ENCODE results near the gene LAMB1. TPM values are rescaled to one million over a fixed set of nuclear protein-coding genes. Genes with fewer than 3 reads are reported as not detected.

Gene LAMB1
- total and polyA plus RNA-seq, 2 experiments from 2014 or later: 284 to 323 TPM

DNA sequence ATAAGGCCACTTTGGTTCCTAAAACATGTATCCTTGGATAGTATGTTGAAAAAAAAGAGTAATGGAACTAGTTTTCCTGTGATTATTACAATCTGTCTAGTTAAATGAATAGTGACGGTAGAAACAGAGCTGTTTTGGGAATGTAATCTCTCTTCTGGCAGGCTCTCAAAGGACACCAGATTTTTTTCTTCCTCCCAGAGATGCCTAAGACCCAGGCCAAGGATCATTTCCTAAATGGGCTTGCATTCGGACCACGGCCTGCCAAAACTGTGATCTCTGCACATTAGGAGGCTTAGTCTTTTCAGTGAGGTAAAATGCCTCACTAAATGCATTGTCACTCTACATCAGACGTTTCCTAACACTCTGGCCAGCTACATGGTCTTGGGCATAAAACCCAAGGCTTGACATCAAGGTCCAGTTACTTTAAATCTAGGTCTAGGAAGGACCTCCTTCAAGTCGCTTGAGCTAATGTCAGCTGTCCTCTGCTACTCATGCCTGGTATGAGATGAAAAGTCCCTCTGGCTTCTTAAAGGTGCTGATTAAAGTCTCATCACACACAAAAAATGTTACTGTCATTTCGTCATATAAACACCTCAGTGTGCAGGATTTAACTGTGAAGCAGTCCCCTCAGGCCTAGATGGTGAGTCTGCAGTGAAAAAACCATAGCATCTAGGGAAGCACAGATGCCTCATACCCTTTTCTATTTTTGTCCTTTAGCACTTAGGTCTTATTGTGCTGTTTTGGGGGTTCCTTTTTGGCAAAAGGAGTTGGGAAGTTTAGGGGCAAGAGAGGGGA is 64.3 kb downstream of the LAMB1 start:
- 59% methylated on average over 6 of the region's 6 CpGs for WGBS (ENCODE audit: low lambda C conversion rate, missing lambda C conversion rate)
- no peaks in the 10 kb centered on the region for H3K36me3 ChIP-seq (replicated peaks; ENCODE audit: insufficient read depth, low read depth)
- DNase-seq (ENCODE audit: low spot score): no peak
- peak overlapping the region; percentile 72 for H3K27ac ChIP-seq
- peaks cover 27% of the 10 kb centered on the region for H3K4me1 ChIP-seq (ENCODE audit: insufficient read depth)
- H3K4me3 ChIP-seq: no peak overlapping the region
- H3K9me3 ChIP-seq (ENCODE audit: low read depth): no peaks in the 10 kb centered on the region
- H3K79me2 ChIP-seq: peaks cover 7% of the 10 kb centered on the region
- H3K9me2 ChIP-seq (replicated peaks; ENCODE audit: insufficient read depth): no peaks in the 10 kb centered on the region
- H2AFZ ChIP-seq: no peak overlapping the region
- peak overlapping the region; percentile 11 for H3K4me2 ChIP-seq
- no peaks in the 10 kb centered on the region for H3K27me3 ChIP-seq
- TF ChIP-seq, protein P1, sequence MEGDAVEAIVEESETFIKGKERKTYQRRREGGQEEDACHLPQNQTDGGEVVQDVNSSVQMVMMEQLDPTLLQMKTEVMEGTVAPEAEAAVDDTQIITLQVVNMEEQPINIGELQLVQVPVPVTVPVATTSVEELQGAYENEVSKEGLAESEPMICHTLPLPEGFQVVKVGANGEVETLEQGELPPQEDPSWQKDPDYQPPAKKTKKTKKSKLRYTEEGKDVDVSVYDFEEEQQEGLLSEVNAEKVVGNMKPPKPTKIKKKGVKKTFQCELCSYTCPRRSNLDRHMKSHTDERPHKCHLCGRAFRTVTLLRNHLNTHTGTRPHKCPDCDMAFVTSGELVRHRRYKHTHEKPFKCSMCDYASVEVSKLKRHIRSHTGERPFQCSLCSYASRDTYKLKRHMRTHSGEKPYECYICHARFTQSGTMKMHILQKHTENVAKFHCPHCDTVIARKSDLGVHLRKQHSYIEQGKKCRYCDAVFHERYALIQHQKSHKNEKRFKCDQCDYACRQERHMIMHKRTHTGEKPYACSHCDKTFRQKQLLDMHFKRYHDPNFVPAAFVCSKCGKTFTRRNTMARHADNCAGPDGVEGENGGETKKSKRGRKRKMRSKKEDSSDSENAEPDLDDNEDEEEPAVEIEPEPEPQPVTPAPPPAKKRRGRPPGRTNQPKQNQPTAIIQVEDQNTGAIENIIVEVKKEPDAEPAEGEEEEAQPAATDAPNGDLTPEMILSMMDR (IDR thresholded peaks at IDR 0.05; ENCODE audit: poor library complexity): no peak
- no peak for TF ChIP-seq EZH2 (IDR thresholded peaks at IDR 0.05; ENCODE audit: borderline replicate concordance)
- no peak for TF ChIP-seq EZH2phosphoT487 (IDR thresholded peaks at IDR 0.05; ENCODE audit: low read depth, severe bottlenecking, unreplicated experiment)
- no peaks in the 10 kb centered on the region for H4K20me1 ChIP-seq (ENCODE audit: insufficient read depth, poor library complexity, severe bottlenecking)

DNA sequence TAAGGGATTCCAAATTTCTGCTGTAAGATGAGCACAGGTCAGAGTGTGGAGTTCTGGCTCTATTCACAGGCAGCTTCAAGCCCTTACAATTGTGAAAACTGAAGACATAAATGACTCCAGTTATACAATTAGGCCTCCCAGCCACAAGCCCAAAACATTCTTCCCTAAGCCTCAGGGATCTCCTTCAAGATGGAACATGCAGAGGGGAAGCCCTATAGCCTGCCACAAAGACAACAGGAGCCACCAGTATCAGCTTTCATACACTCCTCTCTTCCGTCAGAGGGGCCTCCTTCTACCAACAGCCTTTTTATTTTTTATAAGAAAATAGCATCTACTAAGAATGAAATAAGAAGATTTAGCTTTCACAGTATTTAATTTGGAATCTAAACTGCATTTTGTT is 65.4 kb downstream of the LAMB1 start:
- Histone ChIP-seq H3K4me1 (ENCODE audit: insufficient read depth) (peaks cover 33% of the 10 kb centered on the region), H3K4me2 (no peak overlapping the region), H3K79me2 (peaks cover 7% of the 10 kb centered on the region), H3K9me2 (replicated peaks; ENCODE audit: insufficient read depth) (no peaks in the 10 kb centered on the region), H3K36me3 (replicated peaks; ENCODE audit: insufficient read depth, low read depth) (no peaks in the 10 kb centered on the region), H4K20me1 (ENCODE audit: insufficient read depth, poor library complexity, severe bottlenecking) (no peaks in the 10 kb centered on the region), H3K27me3 (no peaks in the 10 kb centered on the region), H2AFZ (no peak overlapping the region), H3K27ac (peak overlapping the region; percentile 72), H3K4me3 (no peak overlapping the region), H3K9me3 (ENCODE audit: low read depth) (no peaks in the 10 kb centered on the region)
- DNase-seq (ENCODE audit: low spot score): peak; percentile 33
- 29% methylated on average over 1 of the region's 1 CpG for WGBS (ENCODE audit: low lambda C conversion rate, missing lambda C conversion rate)
- TF ChIP-seq EZH2 (IDR thresholded peaks at IDR 0.05; ENCODE audit: borderline replicate concordance) (no peak), EZH2phosphoT487 (IDR thresholded peaks at IDR 0.05; ENCODE audit: low read depth, severe bottlenecking, unreplicated experiment) (no peak)
- TF ChIP-seq, protein P1 (IDR thresholded peaks at IDR 0.05; ENCODE audit: poor library complexity): no peak

DNA sequence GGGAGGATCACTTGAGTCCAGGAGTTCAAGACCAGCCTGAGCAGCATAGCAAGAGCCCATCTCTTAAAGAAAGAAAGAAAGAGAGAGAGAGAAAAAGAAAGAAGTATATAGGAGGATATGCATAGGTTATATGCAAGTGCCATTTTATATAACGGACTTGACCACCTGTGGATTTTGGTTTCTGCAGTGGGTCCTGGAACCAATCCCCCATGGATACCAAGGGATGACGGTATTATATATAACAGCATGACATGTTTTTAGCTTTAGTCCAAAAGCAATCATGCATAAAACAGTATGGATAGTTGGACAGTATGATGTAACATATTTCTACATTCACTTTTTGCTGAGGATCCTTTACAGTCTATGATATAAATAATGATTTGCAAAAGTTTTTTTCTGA is 66.6 kb downstream of the LAMB1 start:
- Histone ChIP-seq H3K4me1 (ENCODE audit: insufficient read depth) (peaks cover 38% of the 10 kb centered on the region), H3K27ac (peak overlapping the region; percentile 72), H3K4me2 (no peak overlapping the region)

DNA sequence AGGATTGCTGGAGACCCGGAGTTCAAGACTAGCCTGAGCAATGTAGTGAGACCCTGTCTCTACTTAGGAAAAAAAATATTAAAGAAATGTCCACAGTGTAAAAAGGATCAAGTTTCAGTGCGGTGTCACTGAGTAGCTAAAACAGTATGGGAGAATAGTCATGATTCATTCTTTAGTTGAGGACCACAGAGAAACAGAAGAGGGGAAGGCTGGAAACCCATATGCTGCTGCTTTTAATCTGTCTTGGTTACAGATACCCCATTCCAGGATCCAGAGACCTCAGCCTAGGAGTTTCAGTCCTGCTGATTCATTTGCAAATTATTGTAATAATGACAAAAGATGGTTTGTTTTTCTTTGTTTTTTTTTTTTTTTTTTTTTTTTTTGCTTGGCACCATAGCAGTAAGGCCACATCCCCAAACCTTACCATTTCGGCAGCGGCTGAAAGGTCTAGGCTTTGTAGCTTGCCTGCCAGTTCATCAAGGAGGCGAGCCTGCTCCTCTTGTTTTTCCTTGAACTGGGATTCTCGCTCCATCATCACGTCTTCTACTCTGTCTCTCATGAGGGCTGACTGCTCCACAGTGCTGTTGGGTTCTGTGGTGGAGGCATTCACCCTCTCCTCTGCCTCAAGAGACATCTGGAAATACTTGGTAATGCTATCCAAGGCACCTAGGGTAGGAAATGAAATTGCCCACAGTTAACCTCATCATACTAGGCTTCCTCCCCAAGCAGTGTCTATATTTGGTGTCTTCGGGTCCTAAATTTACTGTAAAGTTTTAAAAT is 67.8 kb downstream of the LAMB1 start:
- no peak overlapping the region for H3K4me2 ChIP-seq

More for the DNA sequence above, 66.6 kb downstream of the LAMB1 start:
- Histone ChIP-seq H4K20me1 (ENCODE audit: insufficient read depth, poor library complexity, severe bottlenecking) (no peaks in the 10 kb centered on the region), H3K36me3 (replicated peaks; ENCODE audit: insufficient read depth, low read depth) (no peaks in the 10 kb centered on the region), H2AFZ (no peak overlapping the region), H3K4me3 (no peak overlapping the region), H3K9me2 (replicated peaks; ENCODE audit: insufficient read depth) (no peaks in the 10 kb centered on the region), H3K9me3 (ENCODE audit: low read depth) (no peaks in the 10 kb centered on the region), H3K27me3 (no peaks in the 10 kb centered on the region), H3K79me2 (peaks cover 6% of the 10 kb centered on the region)
- WGBS (ENCODE audit: low lambda C conversion rate, missing lambda C conversion rate): 98% methylated on average over 2 of the region's 2 CpGs
- no peak for DNase-seq (ENCODE audit: low spot score)
- TF ChIP-seq EZH2phosphoT487 (IDR thresholded peaks at IDR 0.05; ENCODE audit: low read depth, severe bottlenecking, unreplicated experiment): no peak

More for the DNA sequence above, 67.8 kb downstream of the LAMB1 start:
- Histone ChIP-seq H4K20me1 (ENCODE audit: insufficient read depth, poor library complexity, severe bottlenecking) (no peaks in the 10 kb centered on the region), H3K9me3 (ENCODE audit: low read depth) (no peaks in the 10 kb centered on the region), H3K36me3 (replicated peaks; ENCODE audit: insufficient read depth, low read depth) (peaks cover 7% of the 10 kb centered on the region), H3K9me2 (replicated peaks; ENCODE audit: insufficient read depth) (no peaks in the 10 kb centered on the region), H2AFZ (no peak overlapping the region), H3K27ac (peak overlapping the region; percentile 32), H3K79me2 (peaks cover 11% of the 10 kb centered on the region), H3K27me3 (no peaks in the 10 kb centered on the region), H3K4me1 (ENCODE audit: insufficient read depth) (peaks cover 38% of the 10 kb centered on the region), H3K4me3 (no peak overlapping the region)
- TF ChIP-seq, protein P1 (IDR thresholded peaks at IDR 0.05; ENCODE audit: poor library complexity): no peak
- TF ChIP-seq EZH2phosphoT487 (IDR thresholded peaks at IDR 0.05; ENCODE audit: low read depth, severe bottlenecking, unreplicated experiment): no peak
- TF ChIP-seq EZH2 (IDR thresholded peaks at IDR 0.05; ENCODE audit: borderline replicate concordance): no peak
- DNase-seq (ENCODE audit: low spot score): no peak
- 81% methylated on average over 8 of the region's 8 CpGs for WGBS (ENCODE audit: low lambda C conversion rate, missing lambda C conversion rate)
